EL (cell line): ENCODE results near the gene BIRC5.
"Not testable (repeated sequence)": the region's sequence is repeated elsewhere in the genome, so short reads cannot be mapped to it uniquely, and the experiment has no call there.

Source experiments
- DNase-seq: peaks from one replicate; pipeline ENCODE4 v3.0.0-alpha.2; 2016

The BIRC5 gene

DNA sequence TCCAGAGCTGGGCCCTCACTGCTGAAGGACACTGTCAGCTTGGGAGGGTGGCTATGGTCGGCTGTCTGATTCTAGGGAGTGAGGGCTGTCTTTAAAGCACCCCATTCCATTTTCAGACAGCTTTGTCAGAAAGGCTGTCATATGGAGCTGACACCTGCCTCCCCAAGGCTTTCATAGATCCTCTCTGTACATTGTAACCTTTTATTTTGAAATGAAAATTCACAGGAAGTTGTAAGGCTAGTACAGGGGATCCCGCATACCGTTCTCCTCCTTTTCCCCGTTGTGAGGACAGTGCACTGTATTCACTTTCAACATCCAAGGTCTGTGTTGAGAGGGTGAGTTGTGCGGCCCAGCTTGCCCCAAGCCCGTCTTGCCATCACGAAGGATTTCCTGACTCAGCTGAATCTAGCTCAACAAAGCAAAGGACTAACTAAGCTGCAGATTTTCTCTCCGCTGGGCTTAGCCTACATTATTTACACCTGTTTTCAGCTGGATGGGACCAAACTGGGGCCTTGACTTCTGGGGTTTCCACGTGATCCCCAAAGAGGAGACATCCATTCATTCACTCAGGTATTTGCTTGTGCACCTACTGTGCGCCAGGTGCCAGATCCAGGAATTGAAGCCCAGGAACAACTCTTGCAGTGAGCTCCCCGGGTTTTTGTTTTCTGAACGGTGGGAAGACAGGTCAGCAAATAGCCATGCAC is 12.2 kb downstream of the BIRC5 start:
- DNase-seq, result no peak

DNA sequence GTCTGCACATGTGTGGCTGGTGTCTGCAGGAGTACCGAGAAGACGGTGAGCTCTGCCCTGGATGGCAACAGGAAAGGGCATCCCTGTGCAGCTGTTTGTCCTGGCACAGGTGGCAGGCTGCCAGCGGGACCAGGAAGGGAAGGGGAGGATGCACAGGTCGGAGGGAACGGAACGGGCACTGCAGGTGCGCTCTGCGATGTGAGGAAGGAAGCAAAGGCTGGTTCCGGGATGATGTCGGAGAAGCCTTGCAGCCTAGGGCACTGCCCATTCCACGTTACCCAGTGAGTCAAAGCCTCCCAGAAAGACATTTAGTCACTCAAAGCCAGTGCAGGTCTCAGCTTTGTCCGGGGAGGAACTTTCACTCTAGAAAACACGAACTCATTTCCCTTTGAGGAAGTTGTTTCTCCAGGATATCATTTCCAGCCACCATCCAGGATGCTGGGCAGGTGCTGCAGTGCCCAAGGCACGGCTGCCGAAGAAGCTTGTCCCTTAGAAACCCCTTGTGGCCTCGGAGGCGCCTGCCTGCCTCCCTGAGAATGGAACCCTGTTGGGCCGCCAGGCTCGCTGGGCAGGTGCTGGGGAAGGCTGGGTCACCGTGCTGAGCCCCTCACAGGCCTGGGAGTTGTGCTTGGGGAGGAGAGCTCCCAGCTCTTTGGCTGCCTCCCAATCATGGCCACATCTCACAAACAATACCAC is 12.9 kb downstream of the BIRC5 start:
- DNase-seq, result no peak

DNA sequence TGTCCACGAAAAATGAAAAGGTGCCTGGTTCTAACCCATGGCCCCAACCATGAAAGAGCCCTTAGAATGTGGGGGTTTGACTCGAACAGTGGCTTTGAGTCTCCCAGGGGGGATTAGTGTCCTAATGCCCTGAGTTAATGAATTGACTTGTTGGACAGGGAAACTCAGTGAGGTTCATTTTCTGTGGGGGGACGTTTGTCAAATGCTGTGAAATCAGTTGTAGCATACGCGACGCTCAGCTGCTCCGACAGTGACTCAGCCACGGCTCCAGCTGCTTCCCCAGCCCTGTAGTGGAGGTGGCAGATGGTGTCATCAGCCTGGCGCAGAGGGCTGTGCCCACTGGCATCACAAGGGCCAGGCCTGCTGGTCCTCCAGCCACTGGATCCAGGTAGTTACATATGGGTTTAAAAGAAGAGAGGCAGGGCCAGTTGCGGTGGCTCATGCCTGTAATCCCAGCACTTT is 13.4 kb downstream of the BIRC5 start:
- peak; percentile 36 for DNase-seq

DNA sequence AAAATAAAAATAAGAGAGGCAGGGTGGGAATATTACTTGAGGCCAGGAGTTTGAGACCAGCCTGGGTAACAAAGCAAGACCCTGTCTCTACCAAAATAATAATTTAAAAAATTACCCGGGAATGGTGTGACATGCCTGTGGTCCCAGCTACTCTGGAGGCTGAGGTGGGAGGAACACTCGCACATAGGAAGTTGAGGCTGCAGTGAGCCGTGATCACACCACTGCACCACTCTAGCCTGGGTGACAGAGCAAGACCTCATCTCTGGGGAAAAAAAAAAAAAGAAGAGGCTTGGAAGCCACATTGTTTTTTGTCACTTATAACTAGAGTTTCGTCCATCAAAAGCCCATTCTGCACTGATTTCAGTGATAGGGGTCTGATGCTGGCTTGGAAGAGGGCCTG is 14.1 kb downstream of the BIRC5 start:
- DNase-seq, result no peak

DNA sequence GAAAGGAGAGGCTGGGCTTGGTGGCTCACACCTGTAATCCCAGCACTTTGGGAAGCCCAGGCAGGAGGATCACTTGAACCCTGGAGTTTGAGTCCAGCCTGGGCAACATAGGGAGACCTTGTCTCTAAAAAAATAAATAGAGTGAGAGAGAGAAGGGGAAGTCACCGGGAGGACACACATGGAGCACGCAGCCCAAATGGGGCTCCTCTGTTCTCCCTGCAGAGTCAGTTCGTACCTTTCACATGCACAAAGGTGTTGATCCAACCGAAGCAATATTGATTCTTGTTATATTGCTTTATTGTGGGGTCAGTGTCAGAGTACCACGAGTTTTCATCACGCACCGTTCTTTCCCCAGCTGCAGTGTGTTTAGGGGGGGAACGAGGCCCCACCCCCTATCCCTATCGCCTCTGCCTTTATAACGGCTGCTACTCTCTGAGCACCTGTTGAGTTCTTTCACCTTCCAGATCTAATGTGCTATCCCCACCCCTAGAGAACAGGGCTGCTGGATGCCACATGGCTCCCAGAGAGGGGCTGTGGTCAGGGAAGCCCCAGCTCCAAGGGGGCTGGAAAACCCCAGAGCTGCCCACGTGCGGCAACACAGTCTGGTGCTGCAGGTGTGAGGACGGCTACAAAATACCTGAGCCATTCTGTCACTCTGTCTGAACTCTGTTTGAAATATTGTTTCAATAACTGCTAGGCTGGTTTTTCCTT is 16.4 kb downstream of the BIRC5 start:
- DNase-seq, result no peak

DNA sequence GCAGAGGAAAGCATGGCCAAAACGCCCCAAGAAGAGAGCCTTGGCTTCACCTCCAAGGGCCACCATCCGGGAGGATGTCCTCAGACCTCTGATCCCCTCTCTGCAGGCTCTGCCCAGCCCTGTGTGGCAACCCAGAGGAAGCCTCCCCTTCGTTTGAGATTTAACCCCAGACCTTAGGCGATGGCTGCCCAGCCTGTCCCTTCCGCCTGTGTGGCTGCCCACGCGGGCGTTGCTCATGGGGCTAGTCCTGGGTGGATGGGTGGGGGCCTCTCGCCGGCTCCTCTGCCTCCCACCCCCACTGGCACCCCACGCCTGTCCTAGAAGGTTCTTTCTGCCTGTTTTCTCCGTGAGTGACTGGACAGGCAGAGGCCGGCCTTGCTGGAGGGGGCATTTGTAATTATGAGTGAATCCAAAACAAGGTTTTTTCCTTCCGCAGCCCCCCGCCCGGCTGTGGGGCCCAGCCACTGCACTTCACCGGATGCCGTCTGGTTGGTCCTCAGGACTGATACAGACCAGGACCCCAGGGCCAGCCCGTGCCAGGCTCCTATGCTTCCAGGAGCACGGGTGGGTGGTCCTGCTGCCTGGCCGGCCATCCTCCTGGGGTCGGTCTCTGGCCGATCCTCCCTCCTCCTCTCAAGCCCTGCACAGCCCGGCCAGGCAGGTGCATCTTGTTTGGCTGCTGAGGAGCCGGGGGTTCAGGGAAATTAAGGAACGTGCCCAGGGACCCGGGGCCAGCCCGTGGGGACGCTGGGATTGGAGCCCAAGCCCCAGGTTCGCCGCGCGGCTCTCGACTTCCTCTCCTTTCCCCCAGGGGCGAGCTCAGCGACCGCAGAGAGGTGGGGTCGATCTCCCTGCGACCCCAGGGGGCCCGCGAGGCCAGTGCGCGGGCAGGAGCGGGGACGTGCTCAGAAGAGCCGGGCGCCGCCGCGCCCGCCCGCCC is 17.2 kb downstream of the BIRC5 start, which contains the start of gene TMEM235:
Gene TMEM235 (plus strand): TSS at position 636 of the 940 bp plus-strand sequence. CDS start 393 bp downstream, outside the sequence.
- DNase-seq, result no peak

DNA sequence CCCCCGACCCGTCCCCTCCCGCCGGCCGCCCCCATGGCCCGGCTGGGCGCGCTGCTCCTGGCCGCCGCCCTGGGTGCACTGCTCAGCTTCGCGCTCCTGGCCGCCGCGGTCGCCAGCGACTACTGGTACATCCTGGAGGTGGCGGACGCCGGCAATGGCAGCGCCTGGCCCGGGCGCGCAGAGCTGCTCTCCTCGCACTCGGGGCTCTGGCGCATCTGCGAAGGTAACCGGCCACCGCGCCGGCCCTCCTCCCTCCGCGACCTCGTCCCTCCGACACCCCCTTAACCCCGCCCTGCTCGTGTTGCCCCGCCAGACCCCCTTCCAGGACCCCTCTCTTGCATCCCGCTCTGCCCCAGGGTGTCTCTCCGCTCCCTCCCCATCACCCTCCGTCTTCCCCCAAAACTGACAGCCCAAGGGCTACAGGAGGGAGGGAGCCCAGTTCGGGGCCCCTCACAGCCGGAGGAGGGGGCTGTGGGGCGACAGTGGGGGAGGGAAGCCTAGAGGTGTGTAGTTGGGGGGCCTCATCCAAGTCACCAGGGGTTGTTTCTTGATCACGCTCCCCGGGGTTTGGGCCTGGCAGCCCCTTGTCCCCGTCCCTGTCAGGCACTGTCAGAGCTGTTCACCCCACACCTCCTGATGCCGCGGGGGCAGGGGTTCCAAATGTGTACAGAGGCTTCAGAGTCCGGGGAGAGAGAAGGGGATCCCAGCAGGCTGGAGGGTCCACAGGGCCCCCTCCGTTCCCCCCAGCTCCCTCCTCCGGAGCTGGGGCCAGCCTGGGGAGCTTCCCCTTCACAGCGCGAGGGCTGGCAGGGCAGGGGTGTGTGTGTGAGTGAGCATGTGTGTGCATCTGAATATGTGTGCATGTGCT is 18.2 kb downstream of the BIRC5 start:
- no peak for DNase-seq

DNA sequence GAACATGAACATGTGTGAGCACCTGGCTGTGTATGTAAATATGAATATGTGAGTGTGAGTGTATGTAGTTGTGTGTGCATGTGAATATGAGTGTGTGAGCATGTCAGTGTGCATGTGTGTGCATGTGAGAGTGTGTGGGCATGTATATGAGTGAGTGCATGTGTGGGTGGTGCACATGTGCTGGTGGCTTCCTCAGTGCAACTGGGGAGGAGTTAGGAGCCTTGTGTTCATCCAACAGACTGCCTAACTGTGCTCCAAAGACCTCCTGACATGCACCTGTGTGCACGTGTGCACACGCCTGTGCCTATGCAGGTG is 18.8 kb downstream of the BIRC5 start:
- DNase-seq, result no peak

DNA sequence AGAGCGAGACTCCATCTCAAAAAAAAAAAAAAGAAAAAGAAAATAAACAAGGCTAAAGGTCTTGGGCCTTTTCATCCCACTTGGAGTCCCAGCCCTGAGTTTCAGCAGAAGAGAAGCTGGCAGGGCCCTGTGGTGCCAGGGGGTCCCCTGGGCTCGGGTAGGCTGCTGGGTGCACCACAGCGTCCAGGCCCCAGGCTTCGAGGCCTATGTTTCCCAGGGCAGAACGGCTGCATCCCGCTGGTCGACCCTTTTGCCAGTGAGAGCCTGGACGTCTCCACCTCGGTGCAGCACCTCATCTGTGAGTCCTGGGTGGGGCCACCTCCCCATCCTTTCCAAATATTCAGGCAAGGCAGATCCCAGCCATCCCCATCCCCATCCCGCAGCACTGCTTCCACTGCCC is 19.6 kb downstream of the BIRC5 start:
- DNase-seq, result no peak

DNA sequence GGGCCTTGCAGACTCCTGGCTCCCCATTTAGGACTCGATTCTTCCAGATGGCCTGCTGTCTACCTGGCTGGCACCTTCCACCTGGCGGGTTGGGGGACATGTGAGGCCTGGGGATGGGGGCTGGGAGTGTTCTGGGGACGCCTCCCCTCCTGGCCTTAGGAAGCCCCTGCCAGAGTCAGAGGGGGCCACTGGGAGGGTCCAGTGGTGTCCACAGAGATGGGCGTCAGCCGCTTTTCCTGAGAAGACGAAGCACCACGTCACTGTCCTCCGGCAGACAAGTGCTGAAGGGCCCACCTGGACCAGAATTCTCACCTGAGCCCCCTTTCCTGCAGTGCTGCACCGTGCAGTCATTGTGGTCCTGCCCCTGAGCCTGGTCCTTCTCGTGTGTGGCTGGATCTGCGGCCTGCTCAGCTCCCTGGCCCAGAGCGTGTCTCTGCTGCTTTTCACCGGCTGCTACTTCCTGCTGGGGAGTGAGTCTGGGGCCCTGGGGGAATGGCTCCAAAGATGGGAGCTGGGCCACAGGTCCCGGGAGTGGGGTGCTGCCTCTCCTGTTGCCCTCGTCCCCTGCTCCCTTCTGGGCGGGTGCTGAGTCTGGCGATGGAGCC is 20.3 kb downstream of the BIRC5 start:
- no peak for DNase-seq

DNA sequence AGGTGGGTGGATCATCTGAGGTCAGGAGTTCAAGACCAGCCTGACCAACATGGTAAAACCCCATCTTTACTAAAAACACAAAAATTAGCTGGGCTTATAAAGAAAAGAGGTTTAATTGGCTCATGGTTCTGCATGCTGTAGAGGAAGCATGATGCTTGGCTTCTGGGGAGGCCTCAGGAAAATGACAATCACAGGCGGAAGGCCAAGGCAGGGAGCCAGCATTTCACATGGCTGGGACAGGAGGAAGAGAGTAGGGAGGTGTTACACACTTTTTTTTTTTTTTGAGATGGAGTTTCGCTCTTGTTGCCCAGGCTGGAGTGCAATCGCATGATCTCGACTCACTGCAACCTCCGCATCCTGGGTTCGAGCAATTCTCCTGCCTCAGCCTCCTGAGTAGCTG is 21.0 kb downstream of the BIRC5 start:
- not testable (repeated sequence) for DNase-seq

DNA sequence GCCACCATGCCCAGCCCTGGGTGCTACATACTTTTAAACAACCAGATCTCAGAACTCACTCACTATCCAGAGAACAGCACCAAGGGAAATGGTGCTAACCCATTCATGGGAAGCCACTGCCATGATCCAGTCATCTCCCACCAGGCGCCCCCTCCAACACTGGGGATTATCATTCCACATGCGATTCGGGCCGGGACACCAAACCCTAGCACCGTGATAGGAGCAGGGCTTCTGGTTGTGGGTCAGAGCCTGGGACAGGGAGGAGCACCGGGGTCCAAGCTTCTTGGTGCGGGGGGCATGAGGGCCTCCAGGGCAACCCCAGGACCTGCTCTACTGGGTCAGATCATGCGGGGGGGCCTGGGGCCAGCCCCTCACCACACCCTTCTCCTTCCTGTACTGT is 21.8 kb downstream of the BIRC5 start:
- no peak for DNase-seq

DNA sequence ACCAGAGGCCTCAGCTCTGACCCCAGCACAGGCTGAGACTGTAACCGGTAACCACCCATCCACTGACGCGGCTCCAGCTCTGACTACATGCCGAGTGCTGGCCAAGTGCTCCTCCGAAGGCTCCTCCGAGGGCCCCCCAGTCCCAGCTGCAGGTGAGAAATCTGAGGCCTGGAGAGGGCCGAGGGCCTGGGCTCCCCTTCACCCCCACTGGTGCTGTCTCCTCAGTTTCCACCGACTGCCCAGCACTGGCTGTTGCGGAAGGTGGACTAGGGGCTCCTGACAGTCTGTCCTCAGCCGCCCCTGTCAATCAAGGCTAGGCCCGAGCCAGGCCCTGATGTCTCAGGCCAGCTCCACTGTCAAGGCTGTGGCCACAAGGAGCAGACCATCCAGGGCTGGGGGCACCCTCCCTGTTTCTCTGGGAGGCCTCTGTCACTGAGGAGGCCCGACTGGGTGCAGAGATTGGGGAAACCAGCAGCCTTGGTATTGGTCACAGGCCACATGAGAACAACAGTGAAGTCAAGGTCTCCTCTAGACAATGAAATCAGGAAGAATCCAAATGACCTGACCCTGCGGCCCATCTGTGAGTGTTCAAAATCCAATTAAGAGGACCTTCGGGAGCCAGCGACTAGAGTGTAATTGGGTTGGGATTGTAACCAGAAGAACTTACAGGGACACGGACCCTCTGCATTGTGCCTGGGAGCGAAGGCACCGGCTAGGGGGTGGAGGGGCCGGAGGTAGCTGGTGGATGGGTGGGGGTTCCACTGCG is 22.5 kb downstream of the BIRC5 start:
- DNase-seq, result no peak

DNA sequence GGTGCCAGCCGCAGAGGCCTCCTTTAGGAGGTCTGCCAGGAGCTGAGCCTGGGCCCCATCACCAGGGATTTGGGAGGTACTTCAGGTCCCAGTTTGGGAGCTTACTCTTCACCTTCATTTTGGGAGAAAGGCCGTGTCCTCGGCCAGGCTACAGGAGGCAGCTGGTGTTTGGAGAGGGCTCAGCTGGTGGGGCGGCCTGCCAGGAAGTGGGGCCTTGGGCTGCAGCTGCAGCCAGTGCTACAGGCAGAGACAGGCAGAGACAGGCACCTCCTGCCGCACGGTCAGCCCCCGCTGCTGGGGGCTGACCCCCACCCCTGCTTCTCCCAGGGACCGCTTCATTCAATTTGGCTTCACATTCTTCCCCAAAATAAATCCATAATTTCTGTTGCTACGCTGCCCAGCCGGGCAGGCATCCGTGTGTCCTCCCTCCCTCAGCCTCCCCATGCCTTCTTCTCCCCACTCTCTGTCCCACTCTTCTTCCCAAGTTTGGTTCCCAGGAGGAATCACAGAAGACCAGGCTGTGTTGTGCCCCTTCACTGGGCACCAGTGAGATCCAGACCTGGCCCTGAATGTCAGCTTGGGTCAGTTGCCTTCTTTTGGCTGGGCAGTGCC is 23.5 kb downstream of the BIRC5 start:
- no peak for DNase-seq

DNA sequence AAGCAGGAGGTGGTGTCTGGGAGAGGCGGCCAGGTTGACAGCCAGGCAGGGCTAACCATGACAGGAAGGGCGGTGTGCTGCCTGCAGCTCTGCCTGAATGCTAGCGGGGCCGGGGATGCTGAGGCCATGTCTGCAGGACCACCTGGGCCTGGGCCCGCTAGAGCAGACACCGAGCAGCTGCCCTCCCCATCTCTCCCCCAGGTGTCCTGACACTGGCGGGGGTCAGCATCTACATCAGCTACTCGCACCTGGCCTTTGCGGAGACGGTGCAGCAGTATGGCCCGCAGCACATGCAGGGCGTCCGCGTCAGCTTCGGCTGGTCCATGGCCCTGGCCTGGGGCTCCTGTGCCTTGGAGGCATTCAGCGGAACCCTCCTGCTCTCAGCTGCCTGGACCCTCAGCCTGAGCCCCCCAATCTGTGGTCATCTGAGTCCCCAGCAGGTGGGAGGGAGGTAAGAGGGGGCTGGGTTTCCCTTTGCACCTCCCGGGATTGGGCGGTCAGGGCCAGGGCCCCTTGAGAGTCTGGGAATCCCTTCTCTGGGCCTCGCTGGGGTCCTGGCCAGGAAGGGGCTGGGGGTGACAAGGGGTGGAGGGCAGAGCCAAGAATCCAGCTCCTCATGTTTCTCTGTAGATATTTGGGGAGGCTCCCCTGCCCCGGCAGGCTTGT is 24.9 kb downstream of the BIRC5 start:
- no peak for DNase-seq

DNA sequence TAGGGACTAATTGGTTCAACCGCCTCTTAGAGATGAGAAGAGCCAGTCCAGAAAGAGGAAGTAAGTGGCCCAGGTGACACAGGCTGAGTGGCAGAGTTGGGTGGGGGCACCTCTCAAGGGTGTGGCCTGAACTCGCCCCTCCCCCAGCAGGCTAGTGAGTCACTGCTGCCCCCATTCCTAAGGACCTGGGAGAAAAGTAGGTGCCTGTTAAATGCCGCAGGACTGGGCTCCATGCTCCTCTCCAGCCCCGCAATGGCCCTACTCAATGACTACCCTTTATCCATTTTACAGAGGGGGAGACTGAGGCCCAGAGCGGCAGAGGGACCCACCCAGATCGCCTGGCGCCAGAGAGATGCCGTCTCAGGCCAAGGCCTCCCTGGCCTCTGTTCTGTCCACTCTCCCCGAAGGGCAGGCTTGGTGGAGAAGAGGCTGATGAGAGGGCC is 25.5 kb downstream of the BIRC5 start:
- DNase-seq, result no peak

DNA sequence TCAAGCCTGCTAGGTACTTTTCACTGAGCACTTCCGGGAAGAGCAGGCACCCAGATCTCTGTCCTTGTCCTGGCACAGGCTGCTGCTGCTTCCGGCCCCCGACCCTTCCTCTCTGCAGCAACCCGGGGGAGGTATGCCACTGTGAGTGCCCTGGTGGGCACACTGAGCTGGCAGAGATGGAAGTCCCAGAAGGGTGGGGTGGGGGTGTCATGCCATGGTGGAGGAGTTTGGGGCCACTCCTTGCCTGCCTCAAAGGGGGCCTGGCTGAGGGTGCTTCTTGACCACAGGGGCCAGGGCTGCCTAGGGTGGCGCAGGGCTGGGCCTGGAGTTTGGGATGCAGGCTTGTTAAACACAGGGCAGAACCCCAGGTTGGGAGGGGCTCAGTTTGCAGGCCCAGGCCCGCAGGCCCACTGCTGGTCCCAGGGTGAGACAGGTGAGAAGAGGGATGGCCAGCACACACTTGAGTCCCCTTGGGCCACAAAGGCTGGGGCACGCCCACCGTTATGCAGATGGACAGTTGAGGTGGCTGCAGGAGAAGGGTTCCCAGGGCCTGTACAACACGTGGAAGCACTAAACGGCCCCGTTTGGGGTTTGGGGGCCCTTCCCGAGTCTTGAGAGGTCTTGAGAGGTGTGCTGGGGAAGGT is 26.1 kb downstream of the BIRC5 start:
- DNase-seq, result no peak

DNA sequence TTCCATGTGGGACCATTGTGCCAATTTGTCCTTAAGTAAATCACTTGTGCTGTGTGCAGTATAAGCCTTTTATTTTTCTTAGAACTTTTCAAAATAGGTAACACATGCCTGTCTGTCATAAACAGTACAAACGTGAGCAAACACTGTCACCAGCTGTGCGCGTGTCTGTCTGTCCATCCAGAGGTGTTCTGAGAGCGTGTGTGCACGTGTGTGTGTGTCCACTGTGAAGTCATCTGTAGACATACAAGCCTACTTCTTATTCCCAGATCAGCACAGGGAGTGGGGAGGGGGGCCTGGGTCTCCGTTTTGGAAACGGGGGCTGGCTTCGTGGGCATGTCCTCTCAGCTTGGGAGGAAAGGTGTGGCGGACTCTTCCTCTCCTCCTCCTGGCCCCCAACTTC is 26.8 kb downstream of the BIRC5 start:
- DNase-seq, result no peak
